HG03558 (cell line): Measurements from ENCODE around the gene FRMPD4.

ENCODE experiments used
- ATAC-seq: cut with Tn5 transposase; IDR thresholded peaks from one replicate; pipeline ENCODE4 v1.9.1; 2021; ENCODE audit warnings: moderate number of reproducible peaks; ENCODE audit not compliant: unreplicated experiment; ENCODE audit errors: extremely low read depth

The FRMPD4 gene

DNA sequence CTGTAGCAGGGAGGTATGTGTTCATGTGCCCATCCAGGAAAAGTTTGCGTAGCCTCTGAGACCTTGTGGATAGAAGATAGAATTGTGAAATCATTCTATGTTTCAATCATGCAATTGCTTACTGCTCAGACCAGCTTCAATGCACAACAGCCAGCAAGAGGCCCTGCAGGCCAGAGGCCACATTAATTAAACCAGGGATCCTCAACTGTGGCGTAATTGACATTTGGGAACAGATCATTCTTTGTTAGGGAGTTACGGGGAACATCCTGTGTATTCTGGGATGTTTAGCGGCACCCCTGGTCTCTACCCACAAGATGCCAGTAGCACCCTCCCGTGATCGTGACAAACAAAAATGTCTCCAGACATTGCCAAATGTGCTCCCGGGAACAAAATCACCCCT is 566.4 kb downstream of the FRMPD4 start:
- no peak for ATAC-seq

DNA sequence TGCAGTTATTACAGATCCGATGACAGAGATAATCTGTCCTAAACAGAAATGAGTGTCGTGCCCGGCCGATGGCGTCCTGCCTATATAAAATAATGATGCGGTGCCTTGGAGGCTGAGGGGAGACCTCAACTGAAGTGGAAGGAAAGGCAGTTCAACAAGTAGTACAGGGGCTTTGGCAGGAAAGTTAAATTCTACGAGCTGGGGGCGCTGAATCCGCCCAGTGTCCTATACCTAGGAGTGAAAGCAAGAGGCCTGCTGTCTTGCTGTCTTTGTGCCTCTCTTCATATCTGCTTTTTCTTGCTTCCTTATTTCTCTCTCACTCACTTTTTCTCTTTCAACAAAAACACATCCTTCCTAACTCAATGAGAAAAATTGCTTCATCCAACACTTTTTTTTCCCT is 570.8 kb downstream of the FRMPD4 start:
- no peak for ATAC-seq

DNA sequence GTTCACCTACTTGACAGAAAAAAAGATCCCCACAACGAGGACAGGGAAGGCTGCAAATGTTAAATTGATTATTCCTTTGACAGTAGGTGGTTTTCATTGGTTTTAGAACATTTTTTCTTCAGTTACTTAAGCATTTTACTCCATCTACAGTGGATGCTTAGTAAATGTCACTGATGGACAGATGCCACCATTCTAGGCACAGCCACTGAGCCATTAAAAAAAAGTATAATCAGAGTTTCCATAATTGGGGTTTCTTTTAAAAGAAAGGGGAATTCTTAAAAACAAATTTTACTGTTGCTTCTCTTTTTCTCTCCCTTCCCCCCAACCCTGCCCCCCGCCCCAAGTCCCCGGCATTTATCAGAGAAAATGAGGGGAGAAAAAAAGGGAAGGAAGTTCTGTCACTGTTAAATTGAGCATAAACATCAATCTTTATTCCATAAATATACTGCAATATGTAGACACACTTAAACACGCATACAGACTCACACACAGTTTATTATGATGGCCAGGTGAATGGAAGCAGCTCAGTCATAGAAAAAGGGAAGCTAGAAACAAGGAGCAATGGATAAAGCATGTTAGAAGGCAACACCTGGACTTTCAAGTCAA is 573.3 kb downstream of the FRMPD4 start:
- ATAC-seq: no peak

DNA sequence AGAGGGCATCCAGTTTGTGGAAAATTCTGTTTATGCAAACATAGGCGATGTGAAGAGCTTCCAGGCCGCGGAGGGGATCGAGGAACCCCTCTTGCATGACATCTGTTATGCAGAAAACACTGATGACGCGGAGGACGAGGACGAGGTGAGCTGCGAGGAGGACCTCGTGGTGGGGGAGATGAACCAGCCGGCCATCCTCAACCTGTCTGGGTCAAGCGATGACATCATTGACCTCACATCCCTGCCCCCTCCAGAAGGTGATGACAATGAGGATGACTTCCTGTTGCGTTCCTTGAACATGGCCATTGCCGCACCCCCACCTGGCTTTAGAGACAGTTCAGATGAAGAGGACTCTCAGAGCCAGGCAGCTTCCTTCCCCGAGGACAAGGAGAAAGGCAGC is 578.3 kb downstream of the FRMPD4 start:
- ATAC-seq: no peak

DNA sequence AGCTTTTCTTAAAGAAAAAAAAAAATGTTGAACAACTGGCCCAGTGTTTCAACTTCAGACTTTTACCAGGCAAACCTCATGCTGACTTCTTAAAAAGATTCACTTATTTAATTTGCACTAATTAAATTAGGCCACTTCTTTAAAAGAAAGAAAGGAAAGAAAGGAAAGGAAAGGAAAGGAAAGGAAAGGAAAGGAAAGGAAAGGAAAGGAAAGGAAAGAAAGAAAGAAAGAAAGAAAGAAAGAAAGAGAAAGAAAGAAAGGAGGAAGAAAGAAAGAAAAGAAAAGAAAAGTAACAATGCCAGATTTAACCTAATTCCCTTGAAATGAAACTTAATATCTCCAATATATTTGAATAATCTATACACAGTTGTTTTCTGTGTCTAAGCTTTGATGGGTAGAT is 581.6 kb downstream of the FRMPD4 start:
- no peak for ATAC-seq

DNA sequence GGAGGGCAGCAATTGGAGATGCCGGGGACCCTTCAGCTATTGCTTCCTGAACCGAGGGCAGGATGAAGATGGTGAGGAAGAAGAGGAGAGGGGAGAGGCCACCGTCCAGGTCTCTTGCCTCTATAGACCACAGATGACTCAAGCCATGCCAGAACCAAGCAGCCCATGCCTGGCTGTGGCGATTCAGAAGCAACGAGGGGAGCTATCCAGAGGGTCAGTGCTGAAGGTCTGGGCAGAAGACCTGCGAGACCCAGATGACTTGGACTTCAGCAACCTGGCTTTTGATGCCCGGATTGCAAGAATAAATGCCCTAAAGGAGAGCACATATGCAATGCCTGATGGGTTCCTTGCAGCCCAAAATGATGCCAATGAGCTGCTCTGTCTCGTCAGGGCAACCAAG is 582.8 kb downstream of the FRMPD4 start:
- no peak for ATAC-seq

DNA sequence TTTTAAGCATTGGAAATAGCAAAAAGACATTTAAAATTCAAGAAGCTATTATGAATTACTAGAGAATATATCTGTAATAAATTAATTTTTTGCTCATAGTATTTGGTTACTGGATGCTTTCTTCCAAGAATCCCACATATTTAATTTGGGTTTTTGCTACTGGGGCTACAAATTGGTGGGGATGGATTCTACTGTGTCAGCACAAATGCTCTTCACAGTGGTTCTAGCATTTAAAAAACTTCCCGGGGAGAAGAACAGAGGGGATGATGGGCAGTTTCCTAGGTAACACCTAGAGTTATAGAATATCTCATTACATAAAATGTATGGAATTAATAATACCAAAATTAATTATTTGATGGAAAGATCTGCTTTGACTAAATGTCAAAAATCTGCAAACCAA is 584.0 kb downstream of the FRMPD4 start:
- ATAC-seq: no peak

DNA sequence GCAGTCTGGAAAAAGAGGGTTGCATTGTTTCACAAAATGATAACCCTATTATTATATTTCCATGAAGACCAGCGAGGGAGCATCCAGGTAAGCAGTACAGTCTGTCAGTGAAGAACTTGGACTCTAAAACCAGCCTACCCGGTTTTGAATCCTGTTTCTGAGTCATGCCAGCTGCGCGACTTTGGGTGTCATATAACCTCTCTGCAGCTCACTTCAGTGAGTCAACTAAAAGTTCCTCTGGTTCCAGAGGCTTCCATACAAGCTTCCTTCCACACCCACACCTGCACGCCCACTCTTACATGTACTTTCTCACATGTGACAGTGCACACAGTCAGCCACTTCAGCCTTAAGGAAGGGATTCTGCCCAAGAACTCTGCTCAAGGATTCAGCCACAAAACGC is 603.1 kb downstream of the FRMPD4 start:
- no peak for ATAC-seq

DNA sequence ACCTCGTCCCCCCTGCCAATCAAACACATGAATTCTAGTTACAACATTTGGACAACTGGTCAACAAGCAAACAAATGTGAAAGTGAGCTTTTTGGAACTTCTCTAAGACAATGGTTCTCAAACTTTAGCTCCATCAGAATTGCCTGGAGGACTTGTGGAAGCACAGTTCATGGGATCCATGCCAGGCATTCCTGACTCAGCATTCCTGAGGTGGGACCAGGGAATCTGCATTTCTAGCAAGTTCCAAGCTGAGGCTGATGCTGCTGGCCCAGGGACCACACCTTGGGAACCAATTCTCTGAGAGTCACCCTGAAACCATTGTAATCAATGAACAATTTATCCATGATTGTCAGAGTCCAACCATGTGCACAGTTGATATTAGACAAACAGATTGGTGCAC is 609.2 kb downstream of the FRMPD4 start:
- no peak for ATAC-seq

DNA sequence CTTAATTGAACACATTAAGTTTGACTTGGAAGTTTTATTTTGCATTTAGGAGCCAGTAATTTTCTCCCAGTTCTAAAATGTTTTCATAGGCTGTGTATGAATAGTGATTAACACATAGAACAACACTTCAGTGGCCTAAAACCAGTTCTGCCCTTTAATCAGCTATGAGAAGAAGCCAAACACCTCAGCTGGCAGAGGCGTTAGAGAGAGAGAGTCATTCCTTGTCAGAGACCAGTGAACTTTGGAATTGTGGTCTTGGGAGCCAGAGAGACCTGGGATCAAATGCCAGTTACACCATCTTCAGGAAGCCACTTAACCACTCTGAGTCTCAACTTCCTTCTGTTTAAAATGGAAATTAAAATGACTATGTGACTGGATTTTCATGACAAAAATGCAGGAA is 613.6 kb downstream of the FRMPD4 start:
- no peak for ATAC-seq

DNA sequence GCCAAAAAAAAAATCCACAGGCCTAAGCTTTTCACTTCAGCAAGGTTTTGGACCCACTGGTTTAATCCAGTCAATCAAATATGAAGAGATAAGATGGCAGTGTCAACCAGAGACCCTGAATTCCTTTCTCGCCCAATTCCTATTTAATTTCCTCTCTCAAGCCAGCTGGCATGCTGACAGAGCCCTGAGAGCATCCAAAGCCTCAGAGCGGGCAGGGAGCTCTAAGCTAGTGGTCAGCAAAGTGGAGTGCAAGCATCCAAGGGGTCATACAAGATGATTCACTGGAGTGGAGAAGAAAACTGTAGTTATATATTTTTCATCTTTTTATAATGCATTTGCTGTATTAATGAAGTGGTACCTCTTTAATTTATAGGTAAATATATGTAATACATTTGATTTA is 615.1 kb downstream of the FRMPD4 start:
- ATAC-seq: no peak

DNA sequence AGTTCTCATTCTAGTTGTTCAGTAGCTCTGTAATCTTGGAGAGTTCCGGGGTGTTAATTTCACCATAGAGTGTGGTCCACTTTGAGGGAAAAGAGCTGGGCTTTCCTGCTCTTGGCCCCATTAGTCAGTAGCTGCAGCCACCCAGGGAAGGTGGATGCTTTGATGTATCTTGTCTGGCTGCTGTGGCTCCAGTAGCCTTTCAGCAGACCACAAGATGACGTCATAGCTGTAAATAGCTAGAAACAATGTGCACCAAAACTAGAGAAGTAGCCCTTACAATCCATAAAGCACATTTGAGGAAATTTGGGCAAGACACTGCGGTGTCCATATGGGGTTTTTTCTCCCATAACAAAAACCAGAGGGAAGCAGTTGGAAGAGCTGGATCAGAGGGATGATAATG is 620.0 kb downstream of the FRMPD4 start:
- ATAC-seq: no peak

DNA sequence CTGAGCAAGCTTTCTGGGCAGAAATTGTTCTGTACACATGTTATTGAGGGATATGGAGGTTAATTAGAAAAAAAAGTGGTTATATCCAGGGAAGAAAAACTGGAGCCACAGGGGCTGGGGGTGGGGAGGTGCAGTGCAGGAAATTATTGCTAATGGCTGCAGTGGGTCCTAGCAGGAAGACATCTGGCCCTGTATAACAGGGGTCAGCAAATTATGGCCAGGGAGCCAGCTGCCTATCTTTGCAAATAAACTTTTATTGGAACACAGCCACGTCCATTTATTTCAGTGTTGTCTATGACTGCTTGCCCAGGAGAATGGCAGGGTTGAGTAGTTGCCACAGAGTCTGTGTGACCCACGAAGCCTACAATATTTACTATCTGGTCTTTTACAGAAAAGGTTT is 629.6 kb downstream of the FRMPD4 start:
- no peak for ATAC-seq

DNA sequence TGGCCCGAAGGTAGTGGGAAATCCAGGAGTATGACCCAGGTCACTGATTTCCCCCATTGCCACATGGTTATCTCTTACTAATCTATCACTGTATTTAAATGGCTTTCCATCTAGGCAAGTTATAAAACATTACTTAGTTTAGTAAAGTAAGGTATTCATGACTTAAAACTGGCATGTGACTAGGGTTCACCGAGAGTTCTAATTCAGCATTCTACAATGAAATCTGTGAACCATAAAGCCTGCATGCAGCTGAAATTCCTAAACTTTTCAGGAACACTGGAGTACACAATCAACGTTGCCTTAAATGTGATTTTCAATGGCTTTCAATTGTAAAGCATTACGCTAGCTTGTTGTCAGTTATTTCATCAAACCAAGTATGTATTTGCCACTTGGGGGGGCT is 630.2 kb downstream of the FRMPD4 start:
- no peak for ATAC-seq

DNA sequence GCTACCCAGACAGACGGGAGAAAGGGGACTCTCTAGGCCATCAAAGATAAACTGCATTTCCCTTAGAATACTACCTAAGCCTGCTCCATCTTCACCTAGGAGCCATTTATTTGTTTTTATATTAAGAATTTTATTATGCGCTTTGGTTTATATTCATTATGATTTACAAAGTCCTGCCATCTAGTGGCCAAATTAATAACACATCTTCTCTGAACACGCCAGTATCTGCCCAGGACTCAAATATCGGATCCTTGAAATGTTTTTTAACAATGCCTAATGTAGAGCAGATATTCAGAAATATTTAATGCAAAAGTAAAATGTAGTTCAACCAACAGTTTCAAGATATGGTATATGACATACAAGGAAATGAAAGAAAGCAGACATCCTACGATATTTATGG is 632.2 kb downstream of the FRMPD4 start:
- no peak for ATAC-seq

DNA sequence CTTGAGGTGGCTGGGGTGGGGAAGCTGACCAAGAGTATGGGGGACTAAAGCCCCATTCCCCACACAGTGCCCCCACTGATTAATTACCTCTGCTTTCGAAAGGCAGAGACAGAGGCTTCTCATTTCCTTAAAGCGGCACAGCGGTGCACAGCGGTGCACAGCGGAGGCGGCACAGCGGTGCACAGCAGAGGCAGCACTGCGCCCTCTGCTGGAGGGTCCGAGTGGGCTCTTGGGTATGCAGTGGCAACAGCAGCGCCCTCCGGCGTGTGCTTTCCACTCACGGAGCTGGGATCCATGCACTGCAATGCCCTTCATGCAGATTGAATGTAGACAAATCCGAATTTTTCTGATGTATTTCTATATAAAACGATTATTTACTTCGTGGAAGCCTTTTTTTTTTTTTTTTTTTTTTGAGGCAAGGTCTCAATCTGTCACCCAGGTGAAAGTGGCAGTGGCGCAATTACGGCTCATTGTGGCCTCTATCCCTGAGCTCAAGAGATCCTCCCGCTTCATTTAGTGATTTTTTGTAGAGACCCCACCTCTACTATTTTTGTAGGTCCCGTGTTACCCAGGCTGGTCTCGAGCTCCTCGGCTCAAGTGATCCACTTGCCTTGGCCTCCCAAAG is 633.3 kb downstream of the FRMPD4 start:
- ATAC-seq: peak; percentile 96
